GM18858 (cell line): ENCODE measurements around the gene IGBP1.
"Not testable (repeated sequence)": the region's sequence is repeated elsewhere in the genome, so short reads cannot be mapped to it uniquely, and the experiment has no call there.

Source experiments
- ATAC-seq: cut with Tn5 transposase; IDR thresholded peaks from one replicate; pipeline ENCODE4 v1.9.1; 2021; ENCODE audit not compliant: unreplicated experiment

IGBP1 gene

DNA sequence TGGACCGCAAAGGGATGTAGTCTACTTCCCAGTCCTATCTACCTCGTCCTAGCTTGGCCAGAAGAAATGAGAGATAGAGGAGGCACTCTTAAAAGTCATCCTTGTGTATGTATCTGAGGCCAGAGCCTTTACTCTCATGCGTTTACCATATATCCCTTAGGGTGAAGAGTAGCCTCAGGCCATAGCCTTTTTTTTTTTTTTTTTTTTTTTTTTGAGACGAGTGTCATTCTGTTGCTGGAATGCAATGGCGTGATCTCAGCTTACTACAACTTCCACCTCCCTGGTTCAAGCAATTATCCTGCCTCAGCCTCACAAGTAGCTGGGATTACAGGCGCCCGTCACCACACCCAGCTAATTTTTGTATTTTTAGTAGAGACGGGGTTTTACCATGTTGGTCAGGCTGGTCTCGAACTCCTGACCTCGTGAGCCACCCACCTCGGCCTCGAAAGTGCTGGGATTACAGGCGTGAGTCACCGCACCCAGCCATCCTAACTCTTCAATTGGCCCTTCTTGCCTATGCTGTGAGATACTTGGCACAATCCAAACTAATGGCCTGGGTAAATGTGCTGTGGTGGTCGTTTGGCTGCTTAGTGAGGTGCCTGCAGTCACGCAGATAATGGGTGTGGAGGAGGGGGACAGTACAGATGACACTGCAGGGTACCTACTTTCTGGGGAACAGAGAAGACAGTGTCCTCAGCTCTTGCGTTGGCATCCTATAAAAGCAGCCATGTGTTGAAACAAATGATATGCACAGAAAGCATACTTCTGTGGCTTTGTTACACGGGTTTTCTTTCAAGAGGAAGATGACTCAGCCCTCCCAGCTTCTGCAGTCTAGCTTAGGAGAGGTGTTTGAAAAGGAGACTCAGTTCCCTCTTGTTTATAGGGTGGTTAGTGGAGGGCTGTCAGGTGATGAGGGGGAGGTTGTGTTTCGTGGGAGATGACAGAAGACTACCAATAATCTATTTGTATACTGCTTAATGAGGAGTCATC, 33.6 kb downstream of the IGBP1 start:
- ATAC-seq: no peak

DNA sequence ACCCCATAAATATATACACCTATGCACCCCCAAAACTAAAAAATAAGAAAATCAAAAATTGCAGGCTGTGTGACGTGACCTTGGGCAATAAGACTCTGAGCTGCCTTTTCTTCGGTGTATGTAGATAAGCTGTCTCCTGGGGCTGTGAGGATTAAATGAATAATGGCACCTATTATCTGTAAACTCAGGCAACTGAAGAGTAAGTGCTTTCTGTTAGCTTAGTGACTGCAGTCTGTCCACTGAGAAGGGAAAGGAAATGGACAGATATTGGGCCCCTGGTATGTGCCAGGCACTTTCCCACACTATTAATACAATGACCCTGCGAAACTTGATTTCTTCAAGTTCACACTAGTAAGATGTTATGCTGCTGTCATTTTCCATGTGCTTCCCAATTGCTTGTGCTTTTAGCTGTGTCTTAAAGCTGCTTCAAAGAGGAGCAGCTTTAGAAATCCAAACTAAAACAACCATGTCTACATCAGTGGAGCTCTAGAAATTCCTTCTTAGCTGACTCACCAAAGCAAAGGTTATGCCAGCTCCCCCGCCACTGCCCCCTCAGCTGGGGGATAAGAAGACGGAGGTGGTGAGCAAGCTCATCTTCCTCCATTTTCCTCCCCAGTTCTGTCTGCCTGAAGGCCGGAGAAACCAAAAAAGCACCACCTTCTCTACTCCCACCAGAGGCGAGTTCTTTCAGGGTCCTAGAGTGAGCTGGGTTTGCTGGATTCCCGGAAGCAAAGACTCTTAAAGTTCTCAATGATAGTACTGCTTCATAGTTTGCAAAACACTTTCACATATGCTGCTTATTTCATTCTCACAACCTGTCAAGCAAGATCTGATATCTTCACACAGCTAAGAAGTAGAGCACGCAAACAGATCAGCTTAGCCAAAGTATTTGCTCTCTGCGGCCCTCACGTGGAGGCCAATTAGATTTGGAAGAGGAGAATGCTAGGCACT, 35.3 kb downstream of the IGBP1 start:
- ATAC-seq: no peak

GRCh38 chrX:70169281-70169680, 36.0 kb downstream of the IGBP1 start:
- no peak for ATAC-seq

DNA sequence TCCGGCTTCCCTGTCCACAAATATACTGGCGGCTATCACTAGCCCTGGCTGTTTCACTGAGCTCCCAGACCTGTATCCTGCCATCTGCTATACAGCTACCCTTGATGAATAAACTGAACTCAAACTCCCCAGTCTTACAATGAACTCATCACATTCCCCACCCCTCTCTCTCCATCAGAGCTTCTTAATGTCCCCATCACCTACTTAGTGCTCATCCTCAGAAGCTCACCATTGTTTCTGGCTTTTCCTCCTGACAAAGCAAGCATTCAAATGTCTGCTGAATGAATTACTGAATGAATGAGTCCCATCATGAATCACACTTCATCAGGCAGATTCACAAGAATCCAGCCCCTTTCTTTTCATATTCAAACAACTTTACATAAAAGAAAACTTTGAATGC, 38.4 kb downstream of the IGBP1 start:
- no peak for ATAC-seq

DNA sequence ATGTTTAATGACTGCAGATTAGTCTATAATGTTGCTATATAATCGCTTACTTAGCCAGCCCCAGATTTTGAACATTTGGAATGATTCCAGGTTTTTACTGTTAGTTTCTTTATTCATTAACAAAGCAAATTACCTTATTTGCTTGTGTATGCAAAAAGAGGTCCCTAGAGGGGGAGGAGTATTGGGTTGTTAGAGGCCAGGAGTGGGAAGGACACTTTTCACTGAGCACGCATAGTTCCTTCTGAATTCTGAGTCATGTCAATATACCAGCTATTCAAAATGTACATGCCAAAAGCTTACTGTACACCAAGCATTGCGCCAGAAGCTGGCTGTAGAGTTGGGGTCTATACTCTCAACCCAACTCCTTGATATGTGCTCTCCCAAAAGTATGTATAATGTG, 39.0 kb downstream of the IGBP1 start:
- no peak for ATAC-seq

- ATAC-seq: no peak
These were observed 39.7 kb downstream of the IGBP1 start for GRCh38 chrX:70172964-70173363.

DNA sequence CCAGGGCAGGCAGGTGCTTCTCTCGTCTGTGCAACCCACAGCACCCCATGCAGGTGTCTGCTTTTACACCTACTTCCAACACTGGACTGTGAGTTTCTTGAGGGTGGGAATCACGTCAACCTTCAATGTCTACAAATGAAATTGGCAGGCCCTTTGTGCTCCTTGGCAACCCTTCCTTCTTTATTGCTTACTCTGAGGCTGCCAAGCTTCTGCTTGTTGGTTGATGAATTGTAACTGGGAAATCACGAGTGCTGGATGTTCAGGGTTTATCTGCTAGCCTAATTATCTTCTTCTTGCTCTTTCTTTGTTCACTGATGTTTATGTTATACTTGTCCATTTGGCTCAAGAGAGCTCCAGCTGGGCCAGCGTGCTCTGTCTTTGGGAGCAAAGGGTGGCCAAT, 41.5 kb downstream of the IGBP1 start:
- ATAC-seq: no peak

DNA sequence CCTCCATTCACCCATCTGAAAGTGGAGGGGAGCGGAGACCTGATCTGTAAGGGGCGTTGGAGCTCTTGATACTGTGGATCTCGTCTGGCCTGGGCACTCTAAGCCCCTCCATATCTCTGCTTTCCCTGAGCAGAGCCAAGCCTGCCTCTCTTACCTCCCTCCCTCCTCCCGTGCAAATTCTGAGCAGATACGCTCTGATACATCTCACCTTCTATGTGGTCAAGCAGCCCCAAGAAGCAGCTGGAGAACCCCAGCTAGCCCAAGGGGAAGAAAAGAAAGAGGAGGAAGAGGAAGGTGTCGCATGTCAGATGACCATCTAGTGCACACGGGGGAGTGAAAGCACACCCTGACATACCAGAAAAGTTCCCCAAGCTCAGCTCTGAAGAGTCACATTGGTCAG, 42.1 kb downstream of the IGBP1 start:
- peak; percentile 52 for ATAC-seq

DNA sequence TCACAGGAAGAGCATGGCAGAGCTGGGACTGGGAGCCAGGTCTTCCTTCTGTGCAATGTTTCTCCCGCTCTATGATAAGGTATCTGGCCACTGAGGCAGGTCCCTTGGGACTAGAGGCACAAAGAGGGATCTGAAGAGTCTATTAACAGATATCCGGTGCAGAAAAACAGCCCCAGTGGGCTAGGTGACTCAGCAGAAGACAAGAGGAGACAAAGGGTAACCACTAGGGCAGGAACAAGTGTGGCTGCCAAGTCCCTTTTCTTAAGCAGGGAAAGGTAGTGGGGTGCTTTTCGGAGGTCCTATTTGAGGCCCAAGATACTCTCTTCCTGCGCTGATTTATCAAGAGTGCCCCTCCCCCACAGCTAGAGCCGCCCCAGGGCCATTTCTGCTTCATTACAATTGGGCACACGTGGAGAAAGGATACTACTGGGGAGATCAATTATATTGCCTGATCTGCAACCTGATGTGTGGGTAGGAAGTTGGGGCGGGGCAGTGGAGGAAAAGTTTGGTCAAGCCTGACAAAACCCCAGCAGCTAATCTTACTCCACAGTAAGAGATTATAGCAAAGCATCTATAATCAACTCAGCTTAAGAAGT, 43.8 kb downstream of the IGBP1 start, which contains the start of gene DGAT2L6:
DGAT2L6 (plus strand) TSS at position 546 of the 596 bp plus-strand sequence. CDS start 100 bp downstream, outside the sequence.
- peak; percentile 47 for ATAC-seq

GRCh38 chrX:70183091-70183490, 49.8 kb downstream of the IGBP1 start:
- no peak for ATAC-seq

GRCh38 chrX:70190225-70190624, 57.0 kb downstream of the IGBP1 start:
- ATAC-seq: no peak

GRCh38 chrX:70196961-70197720, 63.9 kb downstream of the IGBP1 start:
- no peak for ATAC-seq

DNA sequence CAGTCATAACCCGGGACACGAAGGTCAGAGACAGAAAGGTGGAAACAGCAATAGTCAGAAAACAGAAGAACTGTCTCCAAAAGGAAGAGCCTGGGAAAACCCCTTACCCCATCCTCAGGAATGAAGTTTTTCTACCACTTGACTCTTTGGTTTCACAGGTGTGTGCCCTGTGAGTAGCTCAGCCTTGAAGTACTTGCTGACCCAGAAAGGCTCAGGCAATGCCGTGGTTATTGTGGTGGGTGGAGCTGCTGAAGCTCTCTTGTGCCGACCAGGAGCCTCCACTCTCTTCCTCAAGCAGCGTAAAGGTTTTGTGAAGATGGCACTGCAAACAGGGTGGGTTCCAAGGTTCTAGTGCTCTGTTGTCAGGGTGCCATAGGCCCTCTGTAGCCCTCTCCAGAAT, 68.5 kb downstream of the IGBP1 start:
- ATAC-seq: no peak

GRCh38 chrX:70208479-70208878, 75.2 kb downstream of the IGBP1 start:
- no peak for ATAC-seq

GRCh38 chrX:70209570-70209969, 76.3 kb downstream of the IGBP1 start:
- ATAC-seq: not testable (repeated sequence)
